ENCODE measurements around the gene TAOK3. TPM values are rescaled to one million over a fixed set of nuclear protein-coding genes. Genes with fewer than 3 reads are reported as not detected.

The TAOK3 gene
- total and polyA plus RNA-seq, 9 of the 15 experiments (the other 6 are each of a cell fraction or from before 2014, with no cell fraction given), result 24.3 to 83.5 (median 47.1) TPM

GRCh38 chr12:118357257-118358007, 15.3 kb downstream of the TAOK3 start (continued):
- no peak for TF ChIP-seq RFX7 (CRISPR knock-in tag; IDR thresholded peaks at IDR 0.05)
- no peak for TF ChIP-seq HNRNPK (IDR thresholded peaks at IDR 0.05; ENCODE audit: low read depth, low read length, poor library complexity, severe bottlenecking)
- TF ChIP-seq HNRNPLL (IDR thresholded peaks at IDR 0.05; ENCODE audit: low read depth, low read length, poor library complexity, severe bottlenecking), result no peak
- TF ChIP-seq ZNF668 (CRISPR knock-in tag; IDR thresholded peaks at IDR 0.05), result 0 out of 2 replicates have a peak, but pooled peaks have one; percentile 20
- TF ChIP-seq SIRT6 (IDR thresholded peaks at IDR 0.05; ENCODE audit: low read depth, low read length), result no peak
- no peak for TF ChIP-seq XRCC4 (IDR thresholded peaks at IDR 0.05; ENCODE audit: extremely low read depth, insufficient read depth, insufficient read length)
- TF ChIP-seq HDAC2 (IDR thresholded peaks at IDR 0.05), result peak; percentile 58; the same call in 1 of the 2 replicates
- peak; percentile 84 for TF ChIP-seq SMARCE1 (IDR thresholded peaks at IDR 0.05)
- TF ChIP-seq MEF2A (IDR thresholded peaks at IDR 0.05; ENCODE audit: control insufficient read depth, low read depth, low read length), result peak; percentile 70
- TF ChIP-seq ZNF830 (CRISPR knock-in tag; IDR thresholded peaks at IDR 0.05), result no peak
- no peak for TF ChIP-seq ZNF586 (CRISPR knock-in tag; conservative IDR thresholded peaks at IDR 0.05)
- no peak for TF ChIP-seq FOS (IDR thresholded peaks at IDR 0.05; ENCODE audit: extremely low read depth, insufficient read length)
- TF ChIP-seq CBFA2T2 (conservative IDR thresholded peaks at IDR 0.05), result 0 out of 2 replicates have a peak, but pooled peaks have one; percentile 17
- no peak for TF ChIP-seq ZNF740 (CRISPR knock-in tag; IDR thresholded peaks at IDR 0.05)
- TF ChIP-seq ZNF740 (tag; IDR thresholded peaks at IDR 0.05), result peak in 1 of 2 experiments; percentile 35; a peak in 1 of 4 replicates
- TF ChIP-seq CHD7 (IDR thresholded peaks at IDR 0.05; ENCODE audit: low read depth, low read length), result no peak
- TF ChIP-seq MXI1 (IDR thresholded peaks at IDR 0.05; ENCODE audit: low read depth, low read length), result peak; percentile 60; the same call in 1 of the 2 replicates

All from K562 (cell line).